ENCODE results near the gene AKAP1.

- TF ChIP-seq CTCF (IDR thresholded peaks at IDR 0.05): no peak
- no peak for TF ChIP-seq POLR2A (IDR thresholded peaks at IDR 0.05)
These were observed 17.1 kb downstream of the AKAP1 start for GRCh38 chr17:57102122-57102521.

Data from prostate gland (tissue), 2 donors.